HEK293 (cell line): ENCODE results near the gene RDX.

Source experiments
- CTCF ChIA-PET: fragments of 350-600 bp; formaldehyde crosslinking; extraction: SDS; loops from one replicate; lab custom pipeline; 2021; ENCODE audit warnings: antibody characterized with exemption; lab: Yijun Ruan, JAX
- POLR2A ChIA-PET: fragments of 300-600 bp; formaldehyde crosslinking; extraction: SDS; loops from one replicate; lab custom pipeline; 2020; ENCODE audit warnings: antibody characterized with exemption, inconsistent platforms; lab: Yijun Ruan, JAX
- H3K27ac ChIP-seq: fragments of 200-500 bp; sonication (Bioruptor generic); 2 replicates; pipeline ENCODE4 v1.5.1; 2014; ENCODE audit warnings: low read depth, low read length, control low read depth, inconsistent platforms; ENCODE audit errors: extremely low read depth
- H3K36me3 ChIP-seq, 2 experiments: fragments of 200-500 bp in 1 of 2; sonication (Bioruptor generic) in 1 of 2; 1 replicate in 1 of 2; 2 replicates in 1 of 2; pipeline ENCODE4 v1.5.1; 2014 to 2017; ENCODE audit warnings: inconsistent platforms in 2 of 2, low read length in 2 of 2; ENCODE audit not compliant: control insufficient read depth in 2 of 2, insufficient read depth in 1 of 2
- H3K4me1 ChIP-seq: fragments of 200-500 bp; sonication (Bioruptor generic); 2 replicates; pipeline ENCODE4 v1.5.1; 2014; ENCODE audit warnings: mild to moderate bottlenecking, low read length, inconsistent platforms; ENCODE audit not compliant: control insufficient read depth, insufficient read depth
- H3K4me3 ChIP-seq: 2 replicates; pipeline ENCODE4 v1.5.1; 2011; ENCODE audit warnings: low read depth, mild to moderate bottlenecking, control low read depth, low read length, moderate library complexity
- H3K9me3 ChIP-seq: fragments of 200-500 bp; sonication (Bioruptor generic); 2 replicates; pipeline ENCODE4 v1.5.1; 2014; ENCODE audit warnings: low read depth, low read length, inconsistent platforms; ENCODE audit not compliant: control insufficient read depth, insufficient read depth
- EGR2 ChIP-seq: fragments of 450-650 bp; formaldehyde crosslinking; IDR thresholded peaks from 2 replicates; pipeline ENCODE4 v1.5.1; 2016; ENCODE audit warnings: low read depth, missing biosample characterization, missing genetic modification characterization
- GLIS1 ChIP-seq: fragments of 450-650 bp; formaldehyde crosslinking; IDR thresholded peaks from 2 replicates; pipeline ENCODE4 v1.5.1; 2016; ENCODE audit warnings: missing biosample characterization, missing genetic modification characterization
- IKZF3 ChIP-seq: fragments of 450-650 bp; IDR thresholded peaks from 2 replicates; pipeline ENCODE4 v1.5.0; 2018; ENCODE audit warnings: missing biosample characterization, mild to moderate bottlenecking, missing genetic modification characterization, moderate library complexity
- KLF7 ChIP-seq: fragments of 450-650 bp; formaldehyde crosslinking; IDR thresholded peaks from 2 replicates; pipeline ENCODE4 v1.5.1; 2016; ENCODE audit warnings: missing biosample characterization, missing genetic modification characterization, borderline replicate concordance
- KLF8 ChIP-seq: fragments of 450-650 bp; formaldehyde crosslinking; IDR thresholded peaks from 2 replicates; pipeline ENCODE4 v1.5.1; 2016; ENCODE audit warnings: missing biosample characterization, missing genetic modification characterization
- OSR2 ChIP-seq: fragments of 450-650 bp; formaldehyde crosslinking; IDR thresholded peaks from 2 replicates; pipeline ENCODE4 v1.5.1; 2016; ENCODE audit warnings: missing biosample characterization, missing genetic modification characterization
- TCF7L2 ChIP-seq: IDR thresholded peaks from 2 replicates; pipeline ENCODE4 v1.6.1; 2011; ENCODE audit warnings: low read depth, mild to moderate bottlenecking, inconsistent platforms, low read length, moderate library complexity, borderline replicate concordance
- ZNF112 ChIP-seq: fragments of 450-650 bp; formaldehyde crosslinking; IDR thresholded peaks from 2 replicates; pipeline ENCODE4 v1.5.0; 2017; ENCODE audit warnings: missing biosample characterization, missing genetic modification characterization
- ZNF114 ChIP-seq: fragments of 450-650 bp; formaldehyde crosslinking; IDR thresholded peaks from 2 replicates; pipeline ENCODE4 v1.5.0; 2017; ENCODE audit warnings: missing biosample characterization, missing genetic modification characterization
- ZNF366 ChIP-seq: fragments of 450-650 bp; formaldehyde crosslinking; conservative IDR thresholded peaks from 2 replicates; pipeline ENCODE4 v1.5.1; 2016; ENCODE audit warnings: missing biosample characterization, missing genetic modification characterization
- ZNF37A ChIP-seq: fragments of 450-650 bp; IDR thresholded peaks from 2 replicates; pipeline ENCODE4 v1.5.1; 2018; ENCODE audit warnings: missing biosample characterization, missing genetic modification characterization
- ZNF398 ChIP-seq: fragments of 450-650 bp; formaldehyde crosslinking; IDR thresholded peaks from 2 replicates; pipeline ENCODE4 v1.5.1; 2017; ENCODE audit warnings: missing biosample characterization, missing genetic modification characterization
- ZNF449 ChIP-seq: fragments of 450-650 bp; formaldehyde crosslinking; IDR thresholded peaks from 2 replicates; pipeline ENCODE4 v1.5.1; 2017; ENCODE audit warnings: missing biosample characterization, mild to moderate bottlenecking, missing genetic modification characterization, moderate library complexity
- ZNF510 ChIP-seq: fragments of 450-650 bp; formaldehyde crosslinking; IDR thresholded peaks from 2 replicates; pipeline ENCODE4 v1.5.1; 2018; ENCODE audit warnings: mild to moderate bottlenecking, missing genetic modification characterization, missing biosample characterization; ENCODE audit not compliant: insufficient replicate concordance
- ZNF530 ChIP-seq: fragments of 450-650 bp; formaldehyde crosslinking; IDR thresholded peaks from 2 replicates; pipeline ENCODE4 v1.5.1; 2016; ENCODE audit warnings: low read depth, missing biosample characterization, missing genetic modification characterization
- ZNF560 ChIP-seq: fragments of 450-650 bp; formaldehyde crosslinking; IDR thresholded peaks from 2 replicates; pipeline ENCODE4 v1.5.1; 2017; ENCODE audit warnings: missing biosample characterization, missing genetic modification characterization, borderline replicate concordance
- ZNF654 ChIP-seq: fragments of 450-650 bp; formaldehyde crosslinking; IDR thresholded peaks from 2 replicates; pipeline ENCODE4 v1.5.1; 2016; ENCODE audit warnings: low read depth, missing biosample characterization, missing genetic modification characterization
- ZSCAN30 ChIP-seq: fragments of 450-650 bp; IDR thresholded peaks from 2 replicates; pipeline ENCODE4 v1.5.1; 2018; ENCODE audit warnings: missing biosample characterization, mild to moderate bottlenecking, missing genetic modification characterization, moderate library complexity

RDX gene

DNA sequence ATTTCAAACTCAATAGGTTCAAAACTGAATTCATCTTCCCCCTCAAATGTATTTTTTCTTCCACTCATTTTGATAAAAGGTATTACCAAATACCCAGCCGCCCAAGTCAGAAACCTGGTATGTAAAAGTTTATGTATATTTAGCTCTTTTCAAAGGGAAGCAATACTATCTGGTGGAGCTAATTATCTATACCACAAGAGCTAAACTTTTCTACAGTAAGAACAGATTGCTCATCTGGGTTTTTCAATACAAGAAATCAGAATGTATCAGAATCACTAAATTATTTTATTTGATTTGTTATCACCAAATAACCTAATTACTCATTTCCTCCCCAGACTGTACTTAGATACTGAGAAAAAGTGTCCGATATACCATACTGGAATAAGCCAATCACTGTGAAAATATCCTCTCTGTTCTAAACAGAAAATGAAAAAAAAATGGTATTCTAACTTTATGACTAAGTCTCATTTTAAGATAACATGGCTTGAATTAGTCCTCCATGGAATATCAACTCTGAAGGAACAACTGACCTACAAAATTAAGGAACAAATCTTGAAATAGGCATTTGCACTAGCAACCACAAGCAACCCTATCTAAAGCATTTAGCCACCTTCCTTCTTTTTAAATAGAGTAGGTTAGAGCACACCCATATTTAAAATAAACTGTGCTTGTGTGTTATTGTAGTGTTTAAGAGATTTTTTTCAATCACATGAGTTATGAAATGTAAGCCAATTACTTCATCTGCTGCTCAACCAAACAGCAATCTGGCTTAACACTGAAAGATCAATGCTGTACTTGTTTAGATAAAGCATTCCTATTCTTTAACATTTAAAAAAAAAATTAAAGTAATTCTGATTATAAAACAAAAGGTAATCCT, 35.0 kb downstream of the RDX start:
- peaks cover 7 to 75% of the 10 kb centered on the region in 2 experiments for H3K36me3 ChIP-seq
- no peaks in the 10 kb centered on the region for H3K4me1 ChIP-seq
- H3K9me3 ChIP-seq: no peaks in the 10 kb centered on the region
- TF ChIP-seq ZNF449 (tag by site-specific recombination) (no peak), ZNF366 (tag by site-specific recombination) (no peak), ZNF560 (tag by site-specific recombination) (no peak), ZNF114 (tag by site-specific recombination) (no peak), KLF7 (tag by site-specific recombination) (no peak), EGR2 (tag by site-specific recombination) (no peak), ZNF37A (tag by site-specific recombination) (no peak), ZNF112 (tag by site-specific recombination) (no peak), ZNF654 (tag by site-specific recombination) (no peak), TCF7L2 (no peak), ZNF530 (tag by site-specific recombination) (no peak)
- POLR2A ChIA-PET: no interaction called here
- CTCF ChIA-PET: no interaction called here
- H3K4me3 ChIP-seq: no peak overlapping the region
- H3K27ac ChIP-seq: no peak overlapping the region

DNA sequence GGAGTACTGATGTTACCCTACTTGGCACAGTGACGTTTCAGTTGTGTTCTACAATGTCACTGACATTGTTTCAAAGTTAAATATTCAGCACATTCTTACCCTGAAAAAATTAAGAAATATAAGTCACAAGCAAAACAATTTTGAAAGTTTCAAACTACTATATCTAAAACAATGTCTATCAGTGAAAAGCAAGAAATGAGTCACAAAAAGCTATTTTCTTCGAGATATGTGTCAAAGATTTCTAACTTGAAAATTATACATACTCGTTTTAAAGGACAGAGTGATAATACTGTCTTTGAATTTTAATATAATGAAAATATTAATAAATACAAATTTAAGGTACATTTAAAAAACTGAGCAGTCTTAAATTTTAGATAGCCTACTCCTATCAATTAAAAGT, 42.9 kb downstream of the RDX start:
- ChIA-PET POLR2A (no interaction called here), CTCF (no interaction called here)
- TF ChIP-seq GLIS1 (tag by site-specific recombination): no peak
- no peak for TF ChIP-seq OSR2 (tag by site-specific recombination)
- no peak for TF ChIP-seq ZSCAN30
- Histone ChIP-seq H3K36me3 (peaks cover 16 to 80% of the 10 kb centered on the region in 2 experiments), H3K27ac (no peak overlapping the region), H3K4me3 (no peak overlapping the region), H3K4me1 (no peaks in the 10 kb centered on the region), H3K9me3 (no peaks in the 10 kb centered on the region)

DNA sequence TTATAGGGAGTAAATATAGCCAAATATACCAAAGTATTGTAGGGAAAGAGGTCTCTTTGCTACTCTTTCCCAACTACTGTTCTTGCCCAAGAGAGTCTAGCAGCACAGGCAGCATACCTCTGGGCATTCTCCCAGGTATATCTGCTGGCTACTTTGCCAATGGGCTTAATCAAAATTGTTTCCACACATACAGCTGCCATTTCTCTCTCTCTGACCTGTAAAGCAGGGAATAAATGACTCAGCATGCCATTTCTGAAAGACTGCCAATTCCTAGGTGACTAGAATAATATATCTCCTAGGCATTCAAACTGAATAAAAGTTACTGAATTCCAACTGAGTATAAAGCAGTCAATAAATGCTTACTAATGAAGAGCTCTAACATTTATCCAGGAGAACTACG, 44.6 kb downstream of the RDX start:
- Histone ChIP-seq H3K27ac (no peak overlapping the region), H3K36me3 (peaks cover 23 to 79% of the 10 kb centered on the region in 2 experiments), H3K9me3 (no peaks in the 10 kb centered on the region), H3K4me3 (no peak overlapping the region), H3K4me1 (no peaks in the 10 kb centered on the region)
- TF ChIP-seq ZNF510 (tag by site-specific recombination) (no peak), OSR2 (tag by site-specific recombination) (no peak), ZNF398 (tag by site-specific recombination) (no peak), IKZF3 (no peak), KLF8 (tag by site-specific recombination) (no peak)
- ChIA-PET CTCF (interaction anchor here (0.6 kb wide), 2 partner anchors 13 to 1171 kb away, joined by 3 read pairs; no protein-coding TSS in a partner anchor), POLR2A (no interaction called here)
